ENCODE data around the gene PLXNC1.

DNA sequence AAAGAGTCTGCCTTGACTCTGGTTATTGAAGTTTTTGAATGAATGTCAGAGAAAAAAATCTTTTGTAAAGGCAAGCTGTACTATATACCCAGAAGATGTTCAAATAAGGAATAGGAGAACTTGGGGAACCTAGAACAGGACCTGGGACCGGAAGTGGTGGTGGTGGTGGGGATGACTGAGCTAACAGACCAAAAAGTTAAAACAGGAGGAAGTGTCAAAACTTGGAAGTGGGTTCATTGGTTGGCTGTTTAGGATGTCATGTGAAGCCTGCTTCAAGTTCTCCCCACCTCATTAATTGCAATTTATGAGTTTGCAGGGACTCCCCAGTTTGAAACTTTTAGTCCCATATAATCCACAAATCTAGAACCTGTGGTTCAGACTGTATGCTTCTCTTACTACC is 26.2 kb downstream of the PLXNC1 start:
- TF ChIP-seq, protein P1, sequence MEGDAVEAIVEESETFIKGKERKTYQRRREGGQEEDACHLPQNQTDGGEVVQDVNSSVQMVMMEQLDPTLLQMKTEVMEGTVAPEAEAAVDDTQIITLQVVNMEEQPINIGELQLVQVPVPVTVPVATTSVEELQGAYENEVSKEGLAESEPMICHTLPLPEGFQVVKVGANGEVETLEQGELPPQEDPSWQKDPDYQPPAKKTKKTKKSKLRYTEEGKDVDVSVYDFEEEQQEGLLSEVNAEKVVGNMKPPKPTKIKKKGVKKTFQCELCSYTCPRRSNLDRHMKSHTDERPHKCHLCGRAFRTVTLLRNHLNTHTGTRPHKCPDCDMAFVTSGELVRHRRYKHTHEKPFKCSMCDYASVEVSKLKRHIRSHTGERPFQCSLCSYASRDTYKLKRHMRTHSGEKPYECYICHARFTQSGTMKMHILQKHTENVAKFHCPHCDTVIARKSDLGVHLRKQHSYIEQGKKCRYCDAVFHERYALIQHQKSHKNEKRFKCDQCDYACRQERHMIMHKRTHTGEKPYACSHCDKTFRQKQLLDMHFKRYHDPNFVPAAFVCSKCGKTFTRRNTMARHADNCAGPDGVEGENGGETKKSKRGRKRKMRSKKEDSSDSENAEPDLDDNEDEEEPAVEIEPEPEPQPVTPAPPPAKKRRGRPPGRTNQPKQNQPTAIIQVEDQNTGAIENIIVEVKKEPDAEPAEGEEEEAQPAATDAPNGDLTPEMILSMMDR (conservative IDR thresholded peaks at IDR 0.05; ENCODE audit: low read length) = no peak
- TF ChIP-seq EZH2phosphoT487 (IDR thresholded peaks at IDR 0.05; ENCODE audit: borderline replicate concordance) = no peak

All from Loucy (cell line).